ENCODE results near the gene POGZ. TPM values are rescaled to one million over a fixed set of nuclear protein-coding genes. Genes with fewer than 3 reads are reported as not detected.
"Not testable (repeated sequence)": the region's sequence is repeated elsewhere in the genome, so short reads cannot be mapped to it uniquely, and the experiment has no call there.

Gene POGZ
- polyA plus RNA-seq, 3 donors, result 10.8 to 17.6 (median 16.8) TPM

- WGBS, 3 donors, result 0 to 1% (median 1%) methylated on average over 63 of the region's 63 CpGs
- peak within 1 kb of the TSS; percentile 84 for H3K27ac ChIP-seq (ENCODE audit: low read depth, low read length)
These were observed 59.7 kb downstream of the POGZ start, which contains the start of gene PSMB4 for GRCh38 chr1:151399324-151400171. Gene PSMB4 (plus strand): TSS chr1:151399573. CDS start chr1:151399588, 15 bp downstream.

DNA sequence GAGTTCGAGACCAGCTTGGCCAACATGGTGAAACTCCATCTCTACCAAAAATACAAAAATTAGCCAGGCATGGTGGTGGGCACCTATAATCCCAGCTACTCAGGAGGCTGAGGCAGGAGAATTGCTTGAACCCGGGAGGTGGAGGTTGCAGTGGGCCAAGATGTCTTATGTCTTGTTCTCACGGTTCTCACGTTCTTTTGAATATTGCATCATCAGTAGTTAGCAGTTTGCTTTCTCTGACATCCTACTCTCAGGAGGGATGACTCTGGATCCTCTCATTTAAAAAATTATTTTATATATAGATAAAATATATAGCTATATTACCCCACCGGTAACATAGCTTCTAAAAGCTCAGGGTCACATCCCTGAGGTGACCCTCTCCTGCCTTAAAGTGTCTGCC, 63.0 kb downstream of the POGZ start:
- H3K27ac ChIP-seq (ENCODE audit: low read depth, low read length), result not testable (repeated sequence)
- WGBS, 3 donors, result 58 to 72% (median 71%) methylated on average over 5 of the region's 5 CpGs

DNA sequence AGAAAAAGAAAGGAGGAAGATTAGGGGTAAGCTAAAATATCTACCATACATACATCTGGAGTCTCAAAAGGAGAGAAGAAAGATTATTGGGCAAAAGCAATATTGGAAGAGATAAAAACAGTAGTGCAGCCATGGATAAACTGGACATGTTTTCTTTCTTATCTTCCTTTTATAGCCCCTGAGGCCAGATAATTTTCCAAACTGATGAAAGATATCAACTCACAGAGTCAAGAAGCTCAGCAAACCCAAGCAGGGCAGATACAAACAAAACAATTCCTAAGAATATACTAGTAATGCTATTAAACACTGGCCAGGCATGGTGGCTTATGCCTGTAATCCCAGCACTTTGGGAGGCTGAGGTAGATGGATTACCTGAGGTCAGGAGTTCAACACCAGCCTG, 65.7 kb downstream of the POGZ start:
- no peak overlapping the region for H3K27ac ChIP-seq (ENCODE audit: low read depth, low read length)

GRCh38 chr1:151391079-151391563, 68.2 kb downstream of the POGZ start:
- 75 to 87% (median 81%) methylated on average over 3 of the region's 3 CpGs for WGBS, 3 donors
- no peak overlapping the region for H3K27ac ChIP-seq (ENCODE audit: low read depth, low read length)

GRCh38 chr1:151390221-151391078, 68.8 kb downstream of the POGZ start:
- 90 to 93% (median 92%) methylated on average over 18 to 22 of the region's 22 CpGs for WGBS, 3 donors
- H3K27ac ChIP-seq (ENCODE audit: low read depth, low read length), result not testable (repeated sequence)

DNA sequence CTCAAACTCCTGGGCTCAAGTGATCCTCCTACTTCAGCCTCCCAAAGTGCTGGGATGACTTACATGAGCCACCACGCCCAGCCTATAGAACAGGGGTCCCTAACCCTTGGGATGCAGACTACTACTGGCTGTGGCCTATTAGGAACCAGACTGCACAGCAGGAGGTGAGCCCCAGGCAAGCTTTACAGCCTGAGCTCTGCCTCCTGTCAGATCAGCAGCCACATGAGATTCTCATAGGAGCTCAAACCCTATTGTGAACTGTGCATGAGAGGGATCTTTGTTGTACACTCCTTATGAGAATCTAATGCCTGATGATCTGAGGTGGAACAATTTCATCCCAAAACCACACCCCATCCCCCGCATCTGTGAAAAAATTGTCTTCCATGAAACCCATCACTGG, 73.3 kb downstream of the POGZ start:
- WGBS, 3 donors, result 85 to 94% (median 86%) methylated on average over 2 of the region's 2 CpGs
- no peak overlapping the region for H3K27ac ChIP-seq (ENCODE audit: low read depth, low read length)

GRCh38 chr1:151384584-151384983, 74.7 kb downstream of the POGZ start:
- WGBS, 3 donors, result 59 to 72% (median 72%) methylated on average over 3 of the region's 3 CpGs
- H3K27ac ChIP-seq (ENCODE audit: low read depth, low read length), result no peak overlapping the region

DNA sequence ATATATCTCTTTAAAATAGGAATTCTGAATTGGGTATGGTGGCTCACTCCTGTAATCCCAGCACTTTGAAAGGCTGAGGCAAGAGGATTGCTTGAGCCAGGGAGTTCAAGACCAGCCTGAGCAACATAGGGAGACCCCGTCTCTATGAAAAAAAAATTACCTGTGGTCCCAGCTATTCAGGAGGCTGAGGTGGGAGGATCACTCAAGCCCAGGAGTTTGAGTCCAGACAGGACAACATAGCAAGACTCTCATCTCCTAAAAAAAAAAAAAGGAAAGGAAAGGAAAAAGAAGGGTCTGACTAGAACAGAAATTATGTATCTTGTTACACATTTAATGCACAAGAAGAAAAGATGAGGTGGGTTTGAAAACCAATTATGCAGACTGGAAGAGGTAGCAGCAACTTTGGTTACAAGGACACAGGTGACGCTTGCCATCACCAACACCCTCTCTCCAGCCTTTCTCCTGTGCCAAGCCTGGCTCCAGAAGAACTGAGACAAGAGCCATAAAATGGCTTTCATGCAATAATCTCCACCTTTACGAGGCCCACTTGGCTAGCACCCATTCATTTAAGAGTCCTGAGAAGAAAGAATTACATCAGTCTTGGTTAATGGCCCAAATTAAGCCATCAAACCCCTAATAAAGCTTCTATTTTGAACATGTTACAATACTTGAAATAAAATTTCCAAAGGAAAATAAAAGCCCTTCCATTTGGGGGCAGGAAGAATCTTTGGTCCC, 82.0 kb downstream of the POGZ start:
- H3K27ac ChIP-seq (ENCODE audit: low read depth, low read length), result no peak overlapping the region
- 78 to 82% (median 79%) methylated on average over 3 of the region's 3 CpGs for WGBS, 3 donors

DNA sequence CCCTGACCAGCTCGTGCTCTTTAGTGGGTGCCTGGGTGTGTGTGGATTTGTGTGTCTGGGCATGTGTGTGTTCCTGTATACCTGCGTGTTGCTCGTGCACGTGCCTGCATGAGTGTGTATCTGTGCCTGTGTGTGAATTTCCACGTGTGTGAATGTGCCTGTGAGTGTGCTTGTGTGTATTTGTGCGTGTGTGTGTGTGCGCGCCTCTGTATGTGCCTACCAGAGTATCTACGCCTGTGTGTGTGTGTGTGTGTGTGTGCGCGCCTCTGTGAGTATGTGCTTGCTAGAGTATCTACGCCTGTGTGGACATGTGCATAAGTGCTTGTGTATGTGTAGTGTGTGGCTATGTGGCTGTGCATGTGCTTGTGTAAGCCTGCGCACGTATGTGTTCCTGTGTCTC, 86.1 kb downstream of the POGZ start:
- WGBS, 3 donors, result 88 to 95% (median 92%) methylated on average over 14 of the region's 14 CpGs
- H3K27ac ChIP-seq (ENCODE audit: low read depth, low read length), result no peak overlapping the region

GRCh38 chr1:151372058-151372934, 87.0 kb downstream of the POGZ start, which contains the start of gene SELENBP1:
Gene SELENBP1 (minus strand): TSS chr1:151372705. CDS start chr1:151372641, 64 bp downstream.
- 9 to 44% (median 33%) methylated on average over 11 of the region's 11 CpGs for WGBS, 3 donors
- no peak within 1 kb of the TSS for H3K27ac ChIP-seq (ENCODE audit: low read depth, low read length)

GRCh38 chr1:151371370-151372057, 87.8 kb downstream of the POGZ start:
- WGBS, 3 donors, result 18 to 28% (median 26%) methylated on average over 9 of the region's 9 CpGs
- H3K27ac ChIP-seq (ENCODE audit: low read depth, low read length), result no peak overlapping the region

- H3K27ac ChIP-seq (ENCODE audit: low read depth, low read length), result no peak overlapping the region
- 31 to 75% (median 37%) methylated on average over 6 of the region's 6 CpGs for WGBS, 3 donors
These were observed 88.9 kb downstream of the POGZ start for GRCh38 chr1:151370211-151370911.

DNA sequence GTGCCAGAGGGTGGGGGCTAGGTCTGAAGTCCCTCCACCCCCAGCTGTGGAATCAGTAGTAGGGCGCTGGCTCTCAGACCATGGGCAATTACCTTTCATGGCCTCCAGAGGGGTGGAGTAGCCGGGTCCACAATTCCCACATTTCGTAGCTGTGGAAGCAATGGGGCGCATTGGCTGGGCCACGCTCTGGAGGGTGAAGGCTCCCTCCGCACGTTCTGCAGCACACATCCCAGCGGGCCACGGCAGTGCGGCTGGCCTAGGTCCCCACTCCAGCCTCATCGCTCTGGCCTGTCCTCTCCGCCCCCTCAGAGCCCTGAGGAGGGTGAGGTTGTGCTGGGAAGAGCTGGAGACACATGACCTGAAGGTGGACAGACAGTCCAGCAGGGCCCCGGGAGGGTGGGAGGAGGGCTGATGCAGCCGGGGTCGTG, 89.7 kb downstream of the POGZ start:
- WGBS, 3 donors, result 58 to 86% (median 71%) methylated on average over 15 of the region's 15 CpGs
- H3K27ac ChIP-seq (ENCODE audit: low read depth, low read length), result no peak overlapping the region

DNA sequence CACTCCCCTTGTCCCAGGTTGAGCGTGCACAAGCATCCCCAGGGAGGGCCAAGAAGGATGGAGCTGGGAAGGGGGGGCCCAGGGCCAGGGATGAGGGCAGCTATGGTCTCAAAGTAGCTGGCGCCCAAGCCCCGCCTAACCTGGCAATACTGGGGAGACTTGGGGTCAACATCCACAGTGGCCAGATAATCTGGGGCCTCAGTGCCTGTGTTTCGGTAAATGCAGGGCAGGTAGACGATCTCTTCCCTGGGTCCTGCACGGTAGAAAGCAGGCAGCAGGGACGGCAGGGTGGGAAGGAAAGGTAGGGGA, 90.0 kb downstream of the POGZ start:
- H3K27ac ChIP-seq (ENCODE audit: low read depth, low read length), result no peak overlapping the region
- WGBS, 3 donors, result 80 to 96% (median 82%) methylated on average over 7 of the region's 7 CpGs

- WGBS, 3 donors, result 80 to 91% (median 84%) methylated on average over 20 of the region's 20 CpGs
- H3K27ac ChIP-seq (ENCODE audit: low read depth, low read length), result no peak overlapping the region
These were observed 90.6 kb downstream of the POGZ start for GRCh38 chr1:151368393-151369301.
